ENCODE data around the gene RAPGEF2. TPM values are rescaled to one million over a fixed set of nuclear protein-coding genes. Genes with fewer than 3 reads are reported as not detected.

RAPGEF2 gene
- polyA plus RNA-seq, 1 experiment = 19.6 TPM

GRCh38 chr4:159142681-159143384 is 40.0 kb downstream of the RAPGEF2 start:
- no peak for TF ChIP-seq CTCF (IDR thresholded peaks at IDR 0.05; ENCODE audit: insufficient read depth, low read depth, low read length)
- Histone ChIP-seq H3K27me3 (ENCODE audit: control insufficient read depth, insufficient read depth, low read length) (no peaks in the 10 kb centered on the region), H3K4me3 (ENCODE audit: low read depth, low read length) (no peak overlapping the region), H3K36me3 (ENCODE audit: control insufficient read depth, insufficient read depth, low read length) (no peaks in the 10 kb centered on the region)
- DNase-seq (ENCODE audit: low read depth) = no peak
- POLR2A ChIA-PET = interaction anchor here (0.7 kb wide), 1 partner anchor 622 kb away, joined by 5 read pairs; no protein-coding TSS in a partner anchor
- CTCF ChIA-PET = no interaction called here

GRCh38 chr4:159143687-159144086 is 40.8 kb downstream of the RAPGEF2 start:
- CTCF ChIA-PET = no interaction called here
- Histone ChIP-seq H3K36me3 (ENCODE audit: control insufficient read depth, insufficient read depth, low read length) (no peaks in the 10 kb centered on the region), H3K27me3 (ENCODE audit: control insufficient read depth, insufficient read depth, low read length) (no peaks in the 10 kb centered on the region), H3K4me3 (ENCODE audit: low read depth, low read length) (no peak overlapping the region)
- no peak for DNase-seq (ENCODE audit: low read depth)
- POLR2A ChIA-PET = no interaction called here
- no peak for TF ChIP-seq CTCF (IDR thresholded peaks at IDR 0.05; ENCODE audit: insufficient read depth, low read depth, low read length)

GRCh38 chr4:159144112-159144694 is 41.3 kb downstream of the RAPGEF2 start:
- TF ChIP-seq CTCF (IDR thresholded peaks at IDR 0.05; ENCODE audit: insufficient read depth, low read depth, low read length) = no peak
- ChIA-PET POLR2A (no interaction called here), CTCF (interaction anchor here (0.6 kb wide), 1 partner anchor 57 kb away, joined by 4 read pairs; no protein-coding TSS in a partner anchor)
- no peak for DNase-seq (ENCODE audit: low read depth)
- Histone ChIP-seq H3K36me3 (ENCODE audit: control insufficient read depth, insufficient read depth, low read length) (no peaks in the 10 kb centered on the region), H3K4me3 (ENCODE audit: low read depth, low read length) (no peak overlapping the region), H3K27me3 (ENCODE audit: control insufficient read depth, insufficient read depth, low read length) (no peaks in the 10 kb centered on the region)

- no peak for DNase-seq (ENCODE audit: low read depth)
- H3K36me3 ChIP-seq (ENCODE audit: control insufficient read depth, insufficient read depth, low read length) = no peaks in the 10 kb centered on the region
- no peaks in the 10 kb centered on the region for H3K27me3 ChIP-seq (ENCODE audit: control insufficient read depth, insufficient read depth, low read length)
- H3K4me3 ChIP-seq (ENCODE audit: low read depth, low read length) = no peak overlapping the region
- ChIA-PET POLR2A (no interaction called here), CTCF (interaction anchor here (0.6 to 1.4 kb wide), 3 partner anchors 11 to 275 kb away, joined by 3 read pairs; no protein-coding TSS in a partner anchor)
- TF ChIP-seq CTCF (IDR thresholded peaks at IDR 0.05; ENCODE audit: insufficient read depth, low read depth, low read length) = no peak
Observed at GRCh38 chr4:159145318-159145991, 42.6 kb downstream of the RAPGEF2 start.

- CTCF ChIA-PET = interaction anchor here (0.6 to 1.4 kb wide), 3 partner anchors 10 to 276 kb away, joined by 3 read pairs; no protein-coding TSS in a partner anchor
Observed at GRCh38 chr4:159145992-159146330, 43.1 kb downstream of the RAPGEF2 start.

More at GRCh38 chr4:159145992-159146330, 43.1 kb downstream of the RAPGEF2 start:
- no peak for DNase-seq (ENCODE audit: low read depth)
- H3K27me3 ChIP-seq (ENCODE audit: control insufficient read depth, insufficient read depth, low read length) = no peaks in the 10 kb centered on the region
- no peaks in the 10 kb centered on the region for H3K36me3 ChIP-seq (ENCODE audit: control insufficient read depth, insufficient read depth, low read length)
- no peak for TF ChIP-seq CTCF (IDR thresholded peaks at IDR 0.05; ENCODE audit: insufficient read depth, low read depth, low read length)
- POLR2A ChIA-PET = no interaction called here
- H3K4me3 ChIP-seq (ENCODE audit: low read depth, low read length) = no peak overlapping the region
